ENCODE data around the gene GPRC5C. TPM values are rescaled to one million over a fixed set of nuclear protein-coding genes. Genes with fewer than 3 reads are reported as not detected.

Gene GPRC5C
- total and polyA plus RNA-seq, 2 donors (not counting 1 experiment from before 2014, with no cell fraction given) = 0.66 to 1.1 TPM

- Histone ChIP-seq H2AFZ (ENCODE audit: insufficient read depth, low read depth, low read length, poor library complexity, severe bottlenecking) (no peak overlapping the region), H3K4me2 (replicated peaks; ENCODE audit: low read depth, low read length, poor library complexity, severe bottlenecking) (no peak overlapping the region), H3K27me3 (replicated peaks in 1 of 4; ENCODE audit: control extremely low read depth in 1 of 4, control insufficient read depth in 3 of 4, insufficient read depth in 4 of 4, low read length in 3 of 4) (no peaks in the 10 kb centered on the region), H3K27ac (ENCODE audit: low read length in 2 of 2) (no peak overlapping the region), H3K4me3 (ENCODE audit: control extremely low read depth in 1 of 5, extremely low read depth in 1 of 5, insufficient read depth in 1 of 5, low read depth in 2 of 5, low read length in 4 of 5) (no peak overlapping the region), H3K9me3 (ENCODE audit: control extremely low read depth in 1 of 3, control insufficient read depth in 2 of 3, insufficient read depth in 1 of 3, low read length in 2 of 3) (peaks cover 0 to 4% (median 0%) of the 10 kb centered on the region in 3 donors), H3K9ac (ENCODE audit: low read length) (no peak overlapping the region), H3K79me2 (ENCODE audit: control insufficient read depth, insufficient read depth, low read length) (no peaks in the 10 kb centered on the region), H3K36me3 (replicated peaks in 1 of 2; ENCODE audit: control extremely low read depth in 1 of 2, control insufficient read depth in 1 of 2, extremely low read depth in 1 of 2, insufficient read depth in 2 of 2, low read length in 1 of 2) (no peaks in the 10 kb centered on the region), H4K20me1 (ENCODE audit: control insufficient read depth, insufficient read depth, low read length, poor library complexity, severe bottlenecking) (no peaks in the 10 kb centered on the region), H3K4me1 (ENCODE audit: control insufficient read depth in 2 of 2, insufficient read depth in 2 of 2, low read length in 2 of 2) (no peaks in the 10 kb centered on the region)
- no peaks in the 10 kb centered on the region for H3K9me3 Mint-ChIP-seq (ENCODE audit: insufficient read depth)
- no peak for TF ChIP-seq EZH2 (IDR thresholded peaks at IDR 0.05; ENCODE audit: borderline replicate concordance, insufficient read depth, low read depth, low read length, poor library complexity, severe bottlenecking)
- no peak for TF ChIP-seq CTCF (IDR thresholded peaks at IDR 0.05)
- H3K4me1 Mint-ChIP-seq = peaks cover 3% of the 10 kb centered on the region
- CTCF ChIA-PET = interaction anchor here (1.1 kb wide), 1 partner anchor 56 kb away, joined by 4 read pairs; no protein-coding TSS in a partner anchor
- WGBS (ENCODE audit: insufficient coverage) = 75% methylated on average over 1 of the region's 8 CpGs
- H3K4me3 Mint-ChIP-seq = no peak overlapping the region
- POLR2A ChIA-PET = no interaction called here
- DNase-seq = no peak
- H3K27me3 Mint-ChIP-seq = peaks cover 13% of the 10 kb centered on the region
- intact Hi-C loops (cut with micrococcal nuclease) = no loop called here
- H3K27ac Mint-ChIP-seq = no peak overlapping the region
- no peak for ATAC-seq (ENCODE audit: low read depth)
These were observed 19.3 kb upstream of the GPRC5C start for GRCh38 chr17:74412581-74412980.

- peaks cover 0 to 4% (median 0%) of the 10 kb centered on the region in 3 donors for H3K9me3 ChIP-seq (ENCODE audit: control extremely low read depth in 1 of 3, control insufficient read depth in 2 of 3, insufficient read depth in 1 of 3, low read length in 2 of 3)
- no peak for DNase-seq
- TF ChIP-seq EZH2 (IDR thresholded peaks at IDR 0.05; ENCODE audit: borderline replicate concordance, insufficient read depth, low read depth, low read length, poor library complexity, severe bottlenecking) (no peak), CTCF (IDR thresholded peaks at IDR 0.05) (no peak)
- WGBS (ENCODE audit: insufficient coverage) = 93% methylated on average over 7 of the region's 7 CpGs
- ChIA-PET POLR2A (no interaction called here), CTCF (no interaction called here)
- Mint-ChIP-seq H3K27me3 (peaks cover 18% of the 10 kb centered on the region), H3K27ac (no peak overlapping the region), H3K4me1 (peaks cover 3% of the 10 kb centered on the region), H3K4me3 (no peak overlapping the region), H3K9me3 (ENCODE audit: insufficient read depth) (no peaks in the 10 kb centered on the region)
- no peak overlapping the region for H3K9ac ChIP-seq (ENCODE audit: low read length)
- H3K4me2 ChIP-seq (replicated peaks; ENCODE audit: low read depth, low read length, poor library complexity, severe bottlenecking) = no peak overlapping the region
- H2AFZ ChIP-seq (ENCODE audit: insufficient read depth, low read depth, low read length, poor library complexity, severe bottlenecking) = no peak overlapping the region
- no peaks in the 10 kb centered on the region for H3K36me3 ChIP-seq (replicated peaks in 1 of 2; ENCODE audit: control extremely low read depth in 1 of 2, control insufficient read depth in 1 of 2, extremely low read depth in 1 of 2, insufficient read depth in 2 of 2, low read length in 1 of 2)
- H3K27me3 ChIP-seq (replicated peaks in 1 of 4; ENCODE audit: control extremely low read depth in 1 of 4, control insufficient read depth in 3 of 4, insufficient read depth in 4 of 4, low read length in 3 of 4) = no peaks in the 10 kb centered on the region
- no peaks in the 10 kb centered on the region for H4K20me1 ChIP-seq (ENCODE audit: control insufficient read depth, insufficient read depth, low read length, poor library complexity, severe bottlenecking)
- ATAC-seq (ENCODE audit: low read depth) = no peak
- intact Hi-C loops (cut with micrococcal nuclease) = no loop called here
- no peak overlapping the region for H3K4me3 ChIP-seq (ENCODE audit: control extremely low read depth in 1 of 5, extremely low read depth in 1 of 5, insufficient read depth in 1 of 5, low read depth in 2 of 5, low read length in 4 of 5)
- no peaks in the 10 kb centered on the region for H3K4me1 ChIP-seq (ENCODE audit: control insufficient read depth in 2 of 2, insufficient read depth in 2 of 2, low read length in 2 of 2)
- no peak overlapping the region for H3K27ac ChIP-seq (ENCODE audit: low read length in 2 of 2)
- no peaks in the 10 kb centered on the region for H3K79me2 ChIP-seq (ENCODE audit: control insufficient read depth, insufficient read depth, low read length)
These were observed 18.4 kb upstream of the GPRC5C start for GRCh38 chr17:74413491-74413890.

Measured in B cell (primary cell).